ENCODE results near the gene HTR2A. TPM values are rescaled to one million over a fixed set of nuclear protein-coding genes. Genes with fewer than 3 reads are reported as not detected.

Gene HTR2A
- total and polyA plus RNA-seq, 4 donors: 0.09 to 1.1 (median 0.43) TPM

DNA sequence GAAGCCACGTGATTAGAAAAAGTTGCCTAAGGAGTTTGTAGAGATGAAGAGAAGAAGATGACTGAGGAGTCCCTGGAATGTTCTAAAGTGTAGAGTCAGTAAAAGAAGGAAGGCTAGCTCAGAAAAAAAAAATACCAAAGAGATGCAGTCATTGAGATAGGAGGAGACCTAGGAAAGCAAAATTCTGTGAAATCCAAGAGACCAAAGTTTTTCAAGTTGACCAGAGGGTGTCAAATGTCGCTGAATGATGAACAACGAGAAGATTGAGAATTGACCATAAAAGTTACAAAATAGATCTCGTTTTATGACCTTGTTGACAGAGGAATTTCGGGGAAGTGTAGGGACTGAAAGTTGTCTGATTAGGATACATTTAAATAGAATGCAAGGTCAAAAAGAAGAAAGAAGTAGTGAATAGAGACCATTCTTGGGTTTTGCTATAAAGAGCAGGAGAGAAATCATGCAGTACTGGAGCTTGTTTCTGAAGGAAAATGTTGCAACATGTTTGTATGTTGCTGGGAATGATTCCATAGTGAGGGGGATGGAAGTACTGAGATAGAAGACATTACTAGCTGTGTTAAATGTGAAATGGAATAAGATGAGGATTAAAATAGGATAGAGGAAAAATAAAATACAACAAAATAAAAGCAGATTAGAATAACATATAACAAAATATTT lies 30.2 kb upstream of the HTR2A start:
- peaks cover 0 to 3% (median under 1%) of the 10 kb centered on the region in 4 donors for H3K9me3 ChIP-seq (ENCODE audit: control insufficient read depth in 4 of 4, insufficient read depth in 3 of 4, low read length in 3 of 4)
- no peak overlapping the region for H3K4me3 ChIP-seq
- DNase-seq: peak in 2 of 3 donors; percentile 6 to 56
- no peaks in the 10 kb centered on the region for H3K4me1 ChIP-seq (ENCODE audit: control insufficient read depth in 5 of 5, insufficient read depth in 5 of 5, low read length in 5 of 5)
- WGBS, 2 donors: 81 to 93% methylated on average over 5 of the region's 5 CpGs
- ATAC-seq (ENCODE audit: insufficient read depth, low FRiP score): no peak
- TF ChIP-seq, protein P1, sequence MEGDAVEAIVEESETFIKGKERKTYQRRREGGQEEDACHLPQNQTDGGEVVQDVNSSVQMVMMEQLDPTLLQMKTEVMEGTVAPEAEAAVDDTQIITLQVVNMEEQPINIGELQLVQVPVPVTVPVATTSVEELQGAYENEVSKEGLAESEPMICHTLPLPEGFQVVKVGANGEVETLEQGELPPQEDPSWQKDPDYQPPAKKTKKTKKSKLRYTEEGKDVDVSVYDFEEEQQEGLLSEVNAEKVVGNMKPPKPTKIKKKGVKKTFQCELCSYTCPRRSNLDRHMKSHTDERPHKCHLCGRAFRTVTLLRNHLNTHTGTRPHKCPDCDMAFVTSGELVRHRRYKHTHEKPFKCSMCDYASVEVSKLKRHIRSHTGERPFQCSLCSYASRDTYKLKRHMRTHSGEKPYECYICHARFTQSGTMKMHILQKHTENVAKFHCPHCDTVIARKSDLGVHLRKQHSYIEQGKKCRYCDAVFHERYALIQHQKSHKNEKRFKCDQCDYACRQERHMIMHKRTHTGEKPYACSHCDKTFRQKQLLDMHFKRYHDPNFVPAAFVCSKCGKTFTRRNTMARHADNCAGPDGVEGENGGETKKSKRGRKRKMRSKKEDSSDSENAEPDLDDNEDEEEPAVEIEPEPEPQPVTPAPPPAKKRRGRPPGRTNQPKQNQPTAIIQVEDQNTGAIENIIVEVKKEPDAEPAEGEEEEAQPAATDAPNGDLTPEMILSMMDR (IDR thresholded peaks at IDR 0.05; ENCODE audit: control extremely low read depth, extremely low read depth): no peak
- H3K9ac ChIP-seq (ENCODE audit: insufficient read depth in 1 of 2, low read length in 2 of 2): no peak overlapping the region
- H3K36me3 ChIP-seq (ENCODE audit: control insufficient read depth in 4 of 4, insufficient read depth in 4 of 4, low read length in 4 of 4): no peaks in the 10 kb centered on the region
- no peaks in the 10 kb centered on the region for H3K27me3 ChIP-seq (ENCODE audit: control insufficient read depth in 3 of 3, insufficient read depth in 3 of 3, low read length in 2 of 3)
- H3K27ac ChIP-seq (ENCODE audit: low read depth in 1 of 2, low read length in 1 of 2): no peak overlapping the region

DNA sequence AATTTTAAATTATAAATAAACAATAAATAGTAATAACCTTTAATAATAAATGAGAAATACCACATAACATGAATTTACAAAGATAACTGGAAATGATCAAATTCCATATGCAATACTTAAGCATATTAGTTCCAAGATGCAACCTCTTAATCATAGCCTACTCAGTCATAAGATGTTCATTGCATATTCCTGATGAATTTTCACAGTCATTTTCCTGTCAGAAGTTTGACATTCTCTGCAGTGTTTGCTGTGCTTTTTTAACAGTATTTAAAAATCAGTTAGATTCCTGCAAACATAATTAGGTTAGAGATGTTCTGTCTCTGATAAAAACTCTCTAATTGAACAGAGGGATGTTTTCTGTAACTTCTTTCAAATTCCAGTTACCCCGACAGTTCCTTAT lies 28.6 kb upstream of the HTR2A start:
- H3K9ac ChIP-seq (ENCODE audit: insufficient read depth in 1 of 2, low read length in 2 of 2): no peak overlapping the region
- no peaks in the 10 kb centered on the region for H3K27me3 ChIP-seq (ENCODE audit: control insufficient read depth in 3 of 3, insufficient read depth in 3 of 3, low read length in 2 of 3)
- H3K4me3 ChIP-seq: no peak overlapping the region
- 88 to 94% methylated on average over 1 of the region's 1 CpG for WGBS, 2 donors
- H3K36me3 ChIP-seq (ENCODE audit: control insufficient read depth in 4 of 4, insufficient read depth in 4 of 4, low read length in 4 of 4): no peaks in the 10 kb centered on the region
- ATAC-seq (ENCODE audit: insufficient read depth, low FRiP score): no peak
- H3K9me3 ChIP-seq (ENCODE audit: control insufficient read depth in 4 of 4, insufficient read depth in 3 of 4, low read length in 3 of 4): peaks cover 0 to 3% (median 0%) of the 10 kb centered on the region in 4 donors
- no peak for DNase-seq
- TF ChIP-seq, protein P1 (IDR thresholded peaks at IDR 0.05; ENCODE audit: control extremely low read depth, extremely low read depth): no peak
- no peaks in the 10 kb centered on the region for H3K4me1 ChIP-seq (ENCODE audit: control insufficient read depth in 5 of 5, insufficient read depth in 5 of 5, low read length in 5 of 5)
- no peak overlapping the region for H3K27ac ChIP-seq (ENCODE audit: low read depth in 1 of 2, low read length in 1 of 2)

DNA sequence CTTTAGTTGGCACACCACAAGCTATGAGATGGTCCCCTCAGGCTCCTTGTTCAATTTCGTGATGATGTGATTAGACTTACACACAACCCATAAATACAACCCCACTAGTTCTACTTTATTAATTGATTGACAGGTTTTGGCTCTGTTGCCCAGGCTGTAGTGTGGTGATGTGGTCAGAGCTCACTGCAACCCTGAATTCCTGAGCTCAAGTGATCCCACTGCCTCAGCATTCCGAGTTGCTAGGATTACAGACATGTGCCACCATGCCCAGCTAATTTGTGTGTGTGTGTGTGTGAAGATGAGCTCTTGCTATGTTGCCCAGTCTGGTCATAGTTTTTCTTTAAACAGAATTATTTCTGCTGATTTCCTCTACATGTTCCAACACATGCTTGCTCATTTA lies 17.5 kb upstream of the HTR2A start:
- H3K4me1 ChIP-seq (ENCODE audit: control insufficient read depth in 5 of 5, insufficient read depth in 5 of 5, low read length in 5 of 5): no peaks in the 10 kb centered on the region
- no peak overlapping the region for H3K4me3 ChIP-seq
- H3K27ac ChIP-seq (ENCODE audit: low read depth in 1 of 2, low read length in 1 of 2): no peak overlapping the region
- H3K27me3 ChIP-seq (ENCODE audit: control insufficient read depth in 3 of 3, insufficient read depth in 3 of 3, low read length in 2 of 3): no peaks in the 10 kb centered on the region
- no peak for DNase-seq
- TF ChIP-seq, protein P1 (IDR thresholded peaks at IDR 0.05; ENCODE audit: control extremely low read depth, extremely low read depth): no peak
- no peak for ATAC-seq (ENCODE audit: insufficient read depth, low FRiP score)
- no peaks in the 10 kb centered on the region for H3K9me3 ChIP-seq (ENCODE audit: control insufficient read depth in 4 of 4, insufficient read depth in 3 of 4, low read length in 3 of 4)
- no peak overlapping the region for H3K9ac ChIP-seq (ENCODE audit: insufficient read depth in 1 of 2, low read length in 2 of 2)
- 75 to 81% methylated on average over 2 of the region's 2 CpGs for WGBS, 2 donors
- H3K36me3 ChIP-seq (ENCODE audit: control insufficient read depth in 4 of 4, insufficient read depth in 4 of 4, low read length in 4 of 4): no peaks in the 10 kb centered on the region

DNA sequence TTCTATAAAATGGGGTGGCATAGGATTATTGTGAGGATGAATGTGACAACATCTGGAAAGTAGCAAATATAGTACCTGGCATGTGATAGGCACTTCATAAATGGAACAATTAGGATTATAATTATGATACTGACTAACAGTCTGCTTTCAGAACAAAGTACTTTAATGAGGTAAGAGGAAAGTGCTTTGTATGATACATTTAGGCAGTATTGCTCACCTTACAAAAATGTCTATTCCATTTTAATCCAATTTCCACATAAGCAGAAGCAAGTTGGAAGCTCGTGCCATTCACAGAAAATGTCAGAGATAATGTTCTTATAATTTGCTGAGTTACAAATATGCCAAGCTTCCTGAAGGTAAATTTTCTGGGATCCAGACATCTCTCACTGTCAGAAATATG lies 16.9 kb upstream of the HTR2A start:
- DNase-seq (no peak), ATAC-seq (ENCODE audit: insufficient read depth, low FRiP score) (no peak)
- no peak overlapping the region for H3K4me3 ChIP-seq
- H3K4me1 ChIP-seq (ENCODE audit: control insufficient read depth in 5 of 5, insufficient read depth in 5 of 5, low read length in 5 of 5): no peaks in the 10 kb centered on the region
- TF ChIP-seq, protein P1 (IDR thresholded peaks at IDR 0.05; ENCODE audit: control extremely low read depth, extremely low read depth): no peak
- WGBS, 2 donors: 86 to 92% methylated on average over 1 of the region's 1 CpG
- H3K9ac ChIP-seq (ENCODE audit: insufficient read depth in 1 of 2, low read length in 2 of 2): no peak overlapping the region
- no peak overlapping the region for H3K27ac ChIP-seq (ENCODE audit: low read depth in 1 of 2, low read length in 1 of 2)
- H3K27me3 ChIP-seq (ENCODE audit: control insufficient read depth in 3 of 3, insufficient read depth in 3 of 3, low read length in 2 of 3): no peaks in the 10 kb centered on the region
- H3K9me3 ChIP-seq (ENCODE audit: control insufficient read depth in 4 of 4, insufficient read depth in 3 of 4, low read length in 3 of 4): no peaks in the 10 kb centered on the region
- H3K36me3 ChIP-seq (ENCODE audit: control insufficient read depth in 4 of 4, insufficient read depth in 4 of 4, low read length in 4 of 4): no peaks in the 10 kb centered on the region
